ENCODE measurements around the gene MAP4K4. TPM values are rescaled to one million over a fixed set of nuclear protein-coding genes. Genes with fewer than 3 reads are reported as not detected.

MAP4K4 gene
- total and polyA plus RNA-seq, 2 of the 13 experiments (the other 11 are each of a cell fraction or from before 2014, with no cell fraction given), result 105 to 264 TPM

DNA sequence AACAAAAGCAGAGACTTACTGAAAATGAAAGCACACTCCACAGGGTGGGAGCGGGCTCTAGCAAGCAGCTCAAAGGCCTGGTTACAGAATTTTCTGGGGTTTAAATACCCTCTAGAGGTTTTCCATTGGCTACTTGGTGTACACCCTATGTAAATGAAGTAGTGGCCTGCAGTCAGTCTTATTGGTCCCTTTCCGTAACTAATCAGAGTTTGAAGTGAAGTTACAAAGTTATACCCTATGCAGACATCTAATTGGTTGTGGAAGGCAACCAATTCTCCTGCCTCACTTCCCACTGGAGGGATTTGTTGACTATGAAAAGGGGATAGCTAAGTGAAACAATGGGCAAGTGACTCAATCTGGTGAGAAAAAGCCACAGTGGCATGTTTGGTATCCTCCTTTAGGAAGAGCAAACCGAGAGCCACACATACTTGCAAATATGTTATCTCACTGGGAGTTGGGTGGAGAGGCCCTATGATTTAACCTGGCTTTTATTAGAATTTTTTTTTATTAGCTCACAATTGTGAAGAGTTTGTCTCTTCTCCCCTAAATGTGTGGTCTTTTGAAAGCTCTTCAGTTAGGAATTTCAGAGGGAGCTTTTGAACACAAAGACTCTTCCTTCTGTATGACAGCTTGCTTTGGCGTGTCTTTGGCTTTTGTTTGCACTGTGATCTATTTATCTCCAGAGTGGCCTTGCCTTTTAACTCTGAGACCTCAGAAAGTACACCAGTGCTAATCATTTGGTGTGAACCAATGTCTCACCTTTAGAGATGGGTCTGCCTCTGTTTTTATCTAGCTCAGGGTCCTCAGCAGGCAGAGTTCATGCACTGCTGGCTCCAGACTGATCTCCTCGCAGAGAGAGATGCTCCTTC lies 69.6 kb downstream of the MAP4K4 start (continued):
- TF ChIP-seq, protein P1, sequence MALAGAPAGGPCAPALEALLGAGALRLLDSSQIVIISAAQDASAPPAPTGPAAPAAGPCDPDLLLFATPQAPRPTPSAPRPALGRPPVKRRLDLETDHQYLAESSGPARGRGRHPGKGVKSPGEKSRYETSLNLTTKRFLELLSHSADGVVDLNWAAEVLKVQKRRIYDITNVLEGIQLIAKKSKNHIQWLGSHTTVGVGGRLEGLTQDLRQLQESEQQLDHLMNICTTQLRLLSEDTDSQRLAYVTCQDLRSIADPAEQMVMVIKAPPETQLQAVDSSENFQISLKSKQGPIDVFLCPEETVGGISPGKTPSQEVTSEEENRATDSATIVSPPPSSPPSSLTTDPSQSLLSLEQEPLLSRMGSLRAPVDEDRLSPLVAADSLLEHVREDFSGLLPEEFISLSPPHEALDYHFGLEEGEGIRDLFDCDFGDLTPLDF (CRISPR knock-in tag; IDR thresholded peaks at IDR 0.05), result no peak
- TF ChIP-seq ZNF124 (CRISPR knock-in tag; IDR thresholded peaks at IDR 0.05), result peak; percentile 31; the same call in 1 of the 2 replicates
- no peak for TF ChIP-seq ZNF383 (CRISPR knock-in tag; IDR thresholded peaks at IDR 0.05; ENCODE audit: borderline replicate concordance)
- TF ChIP-seq MZF1 (CRISPR knock-in tag; IDR thresholded peaks at IDR 0.05; ENCODE audit: borderline replicate concordance), result no peak
- no peak for TF ChIP-seq SALL2 (CRISPR knock-in tag; IDR thresholded peaks at IDR 0.05)
- TF ChIP-seq ZEB1 (IDR thresholded peaks at IDR 0.05; ENCODE audit: insufficient replicate concordance, low read depth), result peak; percentile 39
- peak; percentile 83 for TF ChIP-seq GATA4 (IDR thresholded peaks at IDR 0.05; ENCODE audit: borderline replicate concordance, low read depth)
- TF ChIP-seq GTF3A (CRISPR knock-in tag; conservative IDR thresholded peaks at IDR 0.05), result no peak
- no peak for TF ChIP-seq GTF2F1 (IDR thresholded peaks at IDR 0.05; ENCODE audit: low read length)
- TF ChIP-seq HNF4A (CRISPR knock-in tag; IDR thresholded peaks at IDR 0.05), result peak; percentile 78
- TF ChIP-seq PRMT3 (CRISPR knock-in tag; IDR thresholded peaks at IDR 0.05; ENCODE audit: borderline replicate concordance, low read depth), result no peak
- TF ChIP-seq ZSCAN31 (CRISPR knock-in tag; IDR thresholded peaks at IDR 0.05; ENCODE audit: low read depth), result 0 out of 2 replicates have a peak, but pooled peaks have one; percentile 26
- no peak for TF ChIP-seq ZBTB42 (CRISPR knock-in tag; IDR thresholded peaks at IDR 0.05)
- no peak for TF ChIP-seq ARNT (IDR thresholded peaks at IDR 0.05)
- peak; percentile 62; the same call in 1 of the 2 replicates for TF ChIP-seq HOXA5 (CRISPR knock-in tag; IDR thresholded peaks at IDR 0.05)
- TF ChIP-seq, protein P2, sequence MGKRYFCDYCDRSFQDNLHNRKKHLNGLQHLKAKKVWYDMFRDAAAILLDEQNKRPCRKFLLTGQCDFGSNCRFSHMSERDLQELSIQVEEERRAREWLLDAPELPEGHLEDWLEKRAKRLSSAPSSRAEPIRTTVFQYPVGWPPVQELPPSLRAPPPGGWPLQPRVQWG (CRISPR knock-in tag; IDR thresholded peaks at IDR 0.05; ENCODE audit: borderline replicate concordance, low read depth), result no peak
- TF ChIP-seq ZNF577 (CRISPR knock-in tag; IDR thresholded peaks at IDR 0.05; ENCODE audit: borderline replicate concordance, low read depth), result no peak
- TF ChIP-seq, protein P3, sequence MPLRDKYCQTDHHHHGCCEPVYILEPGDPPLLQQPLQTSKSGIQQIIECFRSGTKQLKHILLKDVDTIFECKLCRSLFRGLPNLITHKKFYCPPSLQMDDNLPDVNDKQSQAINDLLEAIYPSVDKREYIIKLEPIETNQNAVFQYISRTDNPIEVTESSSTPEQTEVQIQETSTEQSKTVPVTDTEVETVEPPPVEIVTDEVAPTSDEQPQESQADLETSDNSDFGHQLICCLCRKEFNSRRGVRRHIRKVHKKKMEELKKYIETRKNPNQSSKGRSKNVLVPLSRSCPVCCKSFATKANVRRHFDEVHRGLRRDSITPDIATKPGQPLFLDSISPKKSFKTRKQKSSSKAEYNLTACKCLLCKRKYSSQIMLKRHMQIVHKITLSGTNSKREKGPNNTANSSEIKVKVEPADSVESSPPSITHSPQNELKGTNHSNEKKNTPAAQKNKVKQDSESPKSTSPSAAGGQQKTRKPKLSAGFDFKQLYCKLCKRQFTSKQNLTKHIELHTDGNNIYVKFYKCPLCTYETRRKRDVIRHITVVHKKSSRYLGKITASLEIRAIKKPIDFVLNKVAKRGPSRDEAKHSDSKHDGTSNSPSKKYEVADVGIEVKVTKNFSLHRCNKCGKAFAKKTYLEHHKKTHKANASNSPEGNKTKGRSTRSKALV (CRISPR knock-in tag; IDR thresholded peaks at IDR 0.05), result peak; percentile 45; the same call in 1 of the 2 replicates
- peak; percentile 75; the same call in 1 of the 2 replicates for TF ChIP-seq SNAI1 (CRISPR knock-in tag; IDR thresholded peaks at IDR 0.05; ENCODE audit: borderline replicate concordance)
- peak; percentile 54; the same call in 1 of the 2 replicates for TF ChIP-seq ZNF335 (CRISPR knock-in tag; IDR thresholded peaks at IDR 0.05)
- peak; percentile 62 for TF ChIP-seq CEBPG (CRISPR knock-in tag; IDR thresholded peaks at IDR 0.05)
- TF ChIP-seq RFXANK (CRISPR knock-in tag; IDR thresholded peaks at IDR 0.05), result 0 out of 2 replicates have a peak, but pooled peaks have one; percentile 40
- TF ChIP-seq ZNF34 (CRISPR knock-in tag; IDR thresholded peaks at IDR 0.05; ENCODE audit: borderline replicate concordance), result no peak
- TF ChIP-seq ZNF816 (CRISPR knock-in tag; IDR thresholded peaks at IDR 0.05; ENCODE audit: borderline replicate concordance), result 0 out of 2 replicates have a peak, but pooled peaks have one; percentile 36
- no peak for TF ChIP-seq SSRP1 (CRISPR knock-in tag; IDR thresholded peaks at IDR 0.05)
- no peak for TF ChIP-seq ZNF136 (CRISPR knock-in tag; IDR thresholded peaks at IDR 0.05; ENCODE audit: low read depth)
